Inferior parietal cortex (tissue), 1 donor: ENCODE measurements around the gene PROSER3.

Experiments
- DNase-seq: peaks from one replicate; pipeline ENCODE4 v3.0.0-alpha.2; 2016; ENCODE audit errors: extremely low spot score

Gene PROSER3

DNA sequence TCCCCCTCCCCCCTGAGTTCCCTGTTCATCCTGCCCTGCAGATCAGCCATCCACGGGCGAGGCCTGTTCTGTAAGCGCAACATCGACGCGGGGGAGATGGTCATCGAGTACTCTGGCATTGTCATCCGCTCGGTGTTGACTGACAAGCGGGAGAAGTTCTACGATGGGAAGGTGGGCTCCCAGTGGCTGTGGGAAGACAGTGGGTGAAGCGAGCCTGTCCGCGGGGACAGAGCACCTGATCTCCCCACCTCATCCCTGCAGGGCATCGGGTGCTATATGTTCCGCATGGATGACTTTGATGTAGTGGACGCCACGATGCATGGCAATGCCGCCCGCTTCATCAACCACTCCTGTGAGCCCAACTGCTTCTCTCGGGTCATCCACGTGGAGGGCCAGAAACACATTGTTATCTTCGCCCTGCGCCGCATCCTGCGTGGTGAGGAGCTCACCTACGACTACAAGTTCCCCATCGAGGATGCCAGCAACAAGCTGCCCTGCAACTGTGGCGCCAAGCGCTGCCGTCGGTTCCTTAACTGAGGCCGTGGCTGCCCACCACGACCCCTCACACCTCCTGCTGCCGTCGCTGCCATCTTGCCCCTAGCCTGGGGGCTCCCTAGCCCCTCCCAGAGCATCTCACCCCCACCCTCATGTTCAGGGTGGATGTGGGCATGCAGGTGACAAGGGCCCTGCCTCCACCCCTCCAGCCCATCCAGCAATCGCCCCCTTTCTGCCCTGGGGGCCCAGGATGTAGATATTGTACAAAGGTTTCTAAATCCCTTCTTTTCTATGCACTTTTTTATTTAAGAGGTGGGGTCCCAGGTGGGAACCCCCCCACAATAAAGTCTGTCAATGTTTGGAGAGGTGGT is 19.7 kb upstream of the PROSER3 start:
- no peak for DNase-seq

DNA sequence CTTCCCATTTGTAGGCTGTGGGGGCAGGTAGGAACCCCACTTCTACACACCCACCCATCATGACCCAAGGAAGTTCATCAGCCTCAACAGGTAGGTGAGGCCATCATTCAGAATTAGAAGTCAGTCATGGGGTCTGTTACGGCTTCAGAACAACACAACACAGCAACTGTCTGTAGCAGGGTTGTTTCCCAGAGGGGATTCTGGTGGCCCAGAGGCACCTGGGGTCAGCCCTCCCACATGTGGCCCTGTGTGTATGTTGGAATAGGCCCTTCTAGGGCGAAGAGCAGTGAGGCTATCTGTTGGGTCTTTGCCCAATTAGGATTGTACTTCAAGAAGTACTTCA is 19.1 kb upstream of the PROSER3 start:
- DNase-seq, result no peak

DNA sequence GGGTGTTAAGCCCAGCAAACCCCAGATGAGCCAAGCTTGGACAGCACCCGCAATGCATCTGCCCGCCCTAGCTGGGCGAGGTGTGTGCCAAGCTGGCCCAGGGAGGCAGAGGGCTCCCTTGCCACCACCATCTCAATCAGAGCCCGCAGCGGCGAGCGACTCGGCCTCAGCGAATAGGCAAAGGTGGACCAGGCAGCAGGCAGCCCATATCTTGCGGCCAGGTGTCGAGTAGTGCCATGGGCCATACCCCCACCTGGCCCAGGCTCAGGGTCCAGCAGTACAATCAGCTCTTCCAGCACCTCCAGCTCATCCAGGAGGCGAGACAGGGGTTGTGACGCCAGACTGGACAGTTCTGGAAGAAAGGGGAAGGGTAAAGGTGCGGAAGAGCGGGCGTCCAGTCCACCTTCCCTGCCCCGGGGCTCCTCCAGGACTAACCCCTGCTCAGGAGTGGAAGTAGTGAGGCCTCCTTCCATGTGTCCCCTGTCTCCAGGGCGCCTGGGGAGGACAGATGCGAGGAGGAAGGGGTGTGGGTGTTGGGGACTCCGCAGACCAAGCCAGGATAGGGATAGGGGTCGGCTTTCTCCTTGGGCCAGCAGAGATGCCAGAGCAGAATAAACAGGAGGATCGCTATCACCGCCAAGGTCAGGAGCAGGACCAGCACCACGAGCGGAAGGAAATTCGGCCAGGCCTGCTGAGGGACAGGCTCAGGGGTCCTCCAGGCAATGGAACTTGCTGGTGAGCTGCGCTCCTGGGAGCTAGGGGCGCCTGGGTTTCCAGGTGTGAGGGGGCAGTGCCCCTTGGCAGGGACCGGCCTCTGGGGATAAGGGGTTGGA is 18.5 kb upstream of the PROSER3 start:
- DNase-seq, result no peak

DNA sequence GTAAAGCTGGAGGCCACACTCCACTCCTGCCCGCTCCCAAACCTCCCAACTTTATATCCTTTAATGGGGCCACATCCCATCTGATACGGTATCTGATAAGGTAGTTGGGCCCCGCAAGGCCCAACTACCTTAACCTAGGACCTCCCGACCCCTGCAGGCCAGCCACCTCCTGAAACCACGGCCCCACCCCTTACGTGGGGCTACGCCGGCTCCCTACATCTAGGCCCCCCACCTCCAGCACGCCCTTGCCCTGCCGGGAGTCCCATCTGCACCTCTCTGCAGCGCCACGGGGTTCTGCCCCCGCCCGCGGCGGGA is 17.9 kb upstream of the PROSER3 start:
- no peak for DNase-seq

DNA sequence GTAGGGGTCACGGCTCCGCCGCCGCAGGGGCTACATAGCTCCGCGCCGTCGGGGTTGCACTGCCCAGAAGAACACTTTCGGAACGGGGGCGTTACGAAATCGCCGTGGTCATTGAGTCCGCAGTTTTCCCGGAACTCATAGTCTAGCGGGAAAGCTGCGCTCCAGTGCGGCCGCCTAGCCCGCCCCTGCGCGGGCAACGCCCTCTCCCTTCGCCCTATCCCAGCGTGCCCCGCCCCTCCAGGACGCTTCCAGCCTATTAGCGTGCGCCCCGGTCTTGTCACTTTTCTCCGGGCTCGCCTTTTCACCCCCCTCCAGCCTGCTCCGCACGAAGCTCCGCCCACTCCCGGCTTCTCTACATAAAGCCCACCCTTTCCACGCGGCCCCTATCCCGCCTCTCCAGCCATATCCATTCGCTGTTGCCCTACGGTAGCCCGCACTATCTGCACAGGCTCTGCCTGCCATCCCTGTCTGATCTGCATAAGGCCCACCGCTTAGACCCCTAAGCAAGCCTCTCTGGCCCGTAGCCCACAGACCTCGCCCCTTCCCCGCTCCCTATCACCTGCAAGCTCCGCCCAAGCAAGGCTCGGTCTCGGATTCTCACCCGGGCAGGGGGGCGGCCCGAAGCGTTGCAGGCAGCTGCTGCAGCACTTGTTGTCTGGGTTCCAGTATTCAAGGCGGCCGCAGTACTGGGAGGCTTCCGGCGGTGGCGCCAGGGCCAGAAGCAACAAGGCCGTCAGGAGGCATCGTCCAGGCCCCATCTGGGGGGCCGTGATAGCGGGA is 17.4 kb upstream of the PROSER3 start:
- DNase-seq, result peak; percentile 96

DNA sequence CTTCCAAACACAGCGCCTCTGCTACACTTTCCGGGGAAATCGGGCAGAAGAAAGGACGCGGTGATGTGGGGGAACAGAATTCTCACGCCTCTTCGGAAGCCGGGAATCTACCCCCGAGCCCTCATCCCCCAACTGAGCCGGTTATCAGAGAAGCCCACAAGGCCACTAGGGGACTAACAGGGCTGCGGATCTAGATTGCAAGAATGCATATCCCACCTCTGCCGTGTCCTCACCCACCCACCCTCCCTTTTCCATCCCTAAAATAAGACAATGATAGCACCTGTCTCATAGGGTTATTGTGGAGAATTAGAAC is 16.8 kb upstream of the PROSER3 start:
- DNase-seq, result no peak

DNA sequence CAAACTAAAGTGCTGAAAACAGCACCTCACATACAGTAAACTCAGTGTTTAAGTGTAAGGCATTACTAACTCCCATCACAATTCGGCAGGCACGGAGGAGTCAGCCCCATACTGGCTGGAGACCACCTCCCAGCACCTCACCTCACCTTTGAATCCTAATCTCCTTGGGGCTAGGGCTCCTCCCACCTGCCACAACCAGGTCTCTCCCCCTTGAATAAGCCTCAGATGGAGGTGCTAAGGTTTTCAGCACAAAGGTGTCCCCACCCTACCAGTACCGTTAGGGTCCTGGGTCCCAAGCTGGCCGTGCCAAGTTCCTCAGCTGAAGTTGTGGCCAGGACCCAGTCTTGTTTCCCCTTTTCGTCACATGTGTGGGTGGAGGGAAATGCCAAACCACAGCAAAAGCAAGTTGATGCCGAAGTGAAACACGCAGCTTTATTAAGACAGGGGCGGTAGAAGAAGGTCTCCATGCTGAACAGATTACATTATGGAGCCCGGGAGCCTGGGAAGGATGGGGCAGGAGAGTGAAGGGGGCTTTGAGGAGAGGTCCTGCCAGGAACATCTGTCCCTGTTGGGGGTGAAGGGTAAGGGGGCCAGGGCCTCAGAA is 15.8 kb upstream of the PROSER3 start, which contains the start of gene IGFLR1:
TSS of gene IGFLR1 (minus strand) at position 332 of the 604 bp plus-strand sequence. CDS start 1,272 bp downstream, outside the sequence.
- no peak for DNase-seq

DNA sequence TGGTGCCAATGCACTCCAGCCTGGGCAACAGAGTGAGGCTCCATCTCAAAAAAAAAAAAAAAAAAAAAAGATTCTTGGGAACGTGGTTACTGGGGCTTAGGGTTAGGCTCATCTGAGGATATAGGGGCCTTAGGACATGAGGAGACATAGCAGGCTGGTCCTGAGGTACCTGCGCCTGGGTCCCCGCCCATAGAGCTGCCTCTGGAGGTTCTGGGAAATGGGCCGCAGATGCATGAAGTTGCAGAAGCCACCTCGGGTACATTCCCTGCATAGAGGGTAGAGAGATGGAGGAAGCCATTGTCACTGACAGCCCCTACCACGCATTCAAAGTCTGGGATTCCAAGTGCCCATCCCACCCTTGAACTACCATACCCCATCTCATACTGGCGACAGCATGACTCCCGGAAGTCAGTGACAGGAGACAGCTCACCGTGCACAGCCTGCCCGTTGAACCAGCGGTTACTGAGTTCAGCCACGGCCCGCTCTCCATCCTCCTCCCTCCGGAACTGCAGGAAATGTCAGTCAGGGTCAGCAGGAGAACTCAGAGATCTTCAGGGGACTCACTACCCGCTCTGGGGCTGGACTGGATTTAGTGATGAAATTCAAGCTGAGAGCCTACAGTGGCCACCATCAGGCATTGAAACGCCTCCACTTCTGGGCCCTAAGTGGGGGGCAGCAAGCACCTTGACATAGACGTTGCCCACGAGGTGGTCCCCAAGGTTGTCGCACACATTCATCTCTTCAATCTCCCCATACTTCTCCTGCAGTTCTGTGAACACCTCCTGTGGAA is 14.1 kb upstream of the PROSER3 start:
- DNase-seq, result no peak

DNA sequence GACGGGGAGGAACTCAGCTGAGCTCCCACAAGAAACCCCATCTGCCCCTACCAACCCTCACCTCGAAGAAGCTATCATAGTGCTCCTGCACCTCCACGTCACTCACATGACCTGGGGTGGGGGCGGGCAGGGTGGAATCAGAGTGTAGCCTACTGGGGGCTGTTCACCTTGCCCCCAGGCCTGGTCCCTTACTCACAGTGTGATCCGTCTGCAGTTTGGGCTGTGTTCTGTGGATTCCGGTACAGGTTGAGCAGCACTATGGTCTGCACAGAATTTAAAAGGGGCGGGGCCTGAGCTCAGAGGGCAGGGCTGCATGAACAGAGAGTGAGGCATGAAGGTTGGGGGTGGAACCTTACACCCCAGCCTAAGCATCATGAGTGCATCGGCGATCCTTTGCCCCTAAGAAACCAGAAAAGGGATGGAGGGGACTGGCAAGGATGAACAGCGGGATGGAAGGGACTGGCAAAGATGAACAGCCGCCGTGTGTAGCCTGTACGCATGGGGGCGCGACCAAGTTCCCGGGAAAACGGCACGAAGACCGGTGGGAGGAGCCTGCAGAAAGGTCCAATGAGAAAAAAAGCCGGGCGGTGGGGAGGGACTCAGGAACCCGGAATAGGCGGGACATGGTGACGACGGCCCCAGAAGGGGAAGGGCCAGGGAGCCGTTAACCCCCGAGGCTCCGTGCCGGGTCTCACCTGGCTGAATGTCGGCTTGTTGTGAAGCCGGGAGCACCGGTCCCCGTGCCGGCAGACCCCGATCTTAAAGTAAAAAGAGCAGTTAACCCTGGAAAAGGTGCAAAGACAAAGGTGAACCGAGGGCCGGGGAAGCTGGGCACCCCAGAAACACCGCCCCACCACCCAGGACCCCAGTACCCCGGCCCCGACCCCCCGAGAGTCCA is 13.3 kb upstream of the PROSER3 start:
- DNase-seq, result peak; percentile 95

DNA sequence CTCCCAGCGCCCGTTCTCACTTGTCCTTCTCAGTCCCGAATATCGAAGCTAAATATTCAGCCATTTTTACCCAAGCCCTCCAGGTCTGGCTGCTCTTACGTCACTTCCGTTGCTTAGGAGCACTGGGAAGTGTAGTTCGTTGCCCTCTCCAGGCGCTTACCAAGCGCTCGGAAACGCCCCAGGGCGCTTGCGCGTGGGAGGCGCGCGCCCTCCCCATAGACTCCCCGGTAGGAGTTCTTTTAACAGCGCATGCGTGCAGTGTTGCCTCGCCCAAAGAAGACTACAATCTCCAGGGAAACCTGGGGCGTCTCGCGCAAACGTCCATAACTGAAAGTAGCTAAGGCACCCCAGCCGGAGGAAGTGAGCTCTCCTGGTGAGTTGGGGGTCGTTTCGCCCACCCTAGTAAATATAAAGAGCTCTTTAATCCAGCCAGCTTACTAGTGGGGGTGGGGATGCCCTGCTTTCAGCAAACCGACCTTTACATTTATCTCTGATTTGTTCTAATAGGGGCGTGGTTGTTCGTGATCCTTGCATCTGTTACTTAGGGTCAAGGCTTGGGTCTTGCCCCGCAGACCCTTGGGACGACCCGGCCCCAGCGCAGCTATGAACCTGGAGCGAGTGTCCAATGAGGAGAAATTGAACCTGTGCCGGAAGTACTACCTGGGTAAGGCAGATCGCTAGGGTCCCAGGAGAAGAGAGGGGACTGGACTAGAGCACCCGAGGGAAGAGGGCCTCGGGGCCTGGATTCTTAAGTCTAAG is 12.5 kb upstream of the PROSER3 start, which contains the start of the genes PSENEN and U2AF1L4:
TSS of gene PSENEN (plus strand) at position 324 of the 759 bp plus-strand sequence. CDS start at position 604, 280 bp downstream.
TSS of gene U2AF1L4 (minus strand) at position 91 of the 759 bp plus-strand sequence. CDS start at position 64, 27 bp downstream.
- peak; percentile 100 for DNase-seq

DNA sequence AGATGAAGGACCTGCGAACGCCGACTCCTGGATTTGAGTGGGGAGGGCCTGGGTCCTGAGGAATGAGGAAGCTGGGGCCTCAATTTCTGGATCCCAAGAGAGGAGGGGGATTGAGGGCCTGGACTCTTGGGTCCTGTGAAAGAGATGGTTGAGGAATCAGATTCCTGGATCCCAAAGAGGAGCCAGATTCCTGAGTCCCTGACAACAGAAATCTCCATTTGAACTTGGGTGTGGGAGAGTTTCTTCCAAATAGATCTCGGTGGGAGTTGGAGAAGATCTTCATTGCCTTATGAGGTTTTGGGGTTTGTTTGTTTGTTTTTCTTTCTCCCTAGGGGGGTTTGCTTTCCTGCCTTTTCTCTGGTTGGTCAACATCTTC is 11.9 kb upstream of the PROSER3 start:
- DNase-seq, result no peak

DNA sequence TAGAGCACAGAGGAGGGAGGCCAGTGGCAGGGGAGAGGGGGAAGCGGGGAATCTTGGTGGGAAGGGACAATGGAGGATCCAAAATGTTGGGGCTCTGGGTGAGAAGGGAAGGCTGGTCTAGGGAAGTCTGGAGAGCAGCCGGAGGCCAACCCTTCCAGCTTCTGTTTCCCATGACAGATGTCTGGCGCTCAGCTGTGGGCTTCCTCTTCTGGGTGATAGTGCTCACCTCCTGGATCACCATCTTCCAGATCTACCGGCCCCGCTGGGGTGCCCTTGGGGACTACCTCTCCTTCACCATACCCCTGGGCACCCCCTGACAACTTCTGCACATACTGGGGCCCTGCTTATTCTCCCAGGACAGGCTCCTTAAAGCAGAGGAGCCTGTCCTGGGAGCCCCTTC is 11.4 kb upstream of the PROSER3 start:
- DNase-seq, result no peak

DNA sequence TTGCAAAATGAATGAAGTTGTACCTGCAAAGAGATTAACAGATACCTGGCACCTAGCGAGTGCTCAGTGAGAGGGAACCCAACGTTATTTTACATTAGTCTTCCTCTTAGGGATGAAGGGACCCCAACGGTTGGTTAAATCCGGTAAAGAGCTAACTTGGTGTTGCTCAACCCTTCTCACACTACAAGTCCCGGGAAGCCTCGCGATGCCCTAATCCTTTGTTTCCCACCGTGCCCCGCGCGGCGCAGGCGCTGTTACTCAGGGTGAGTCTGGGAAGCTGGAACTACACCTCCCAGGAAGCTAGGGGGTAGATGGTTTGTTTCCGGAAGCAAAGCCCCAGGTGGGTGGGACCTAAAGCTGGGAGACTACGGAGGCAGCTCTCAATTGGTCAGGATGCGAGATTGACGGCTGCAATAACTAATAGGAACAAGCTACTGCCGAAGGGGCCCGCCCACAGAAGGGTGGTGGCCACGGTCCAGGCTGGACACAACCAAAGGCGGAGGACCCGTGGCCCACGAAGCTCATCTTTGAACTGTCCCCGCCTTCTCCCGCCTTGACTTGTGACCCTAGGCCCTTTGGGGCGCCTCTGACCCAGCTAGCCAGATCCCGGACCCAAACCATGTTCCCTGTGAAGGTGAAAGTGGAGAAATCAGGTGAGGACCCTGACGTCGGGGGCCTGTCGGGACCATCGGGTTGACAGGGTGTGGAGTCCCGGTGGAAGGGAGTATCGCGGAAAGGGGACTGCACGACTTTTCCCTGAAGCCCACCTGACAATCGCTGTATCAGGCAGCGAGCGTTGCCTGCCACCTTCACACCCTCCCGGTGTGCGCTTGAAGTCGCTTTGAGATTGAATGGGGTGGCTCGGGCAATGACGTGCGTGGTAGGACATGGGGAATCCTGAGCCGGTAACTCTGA is 9.6 kb upstream of the PROSER3 start, which contains the start of gene LIN37:
TSS of gene LIN37 (plus strand) at position 471 of the 915 bp plus-strand sequence. CDS start at position 620, 149 bp downstream.
- DNase-seq, result peak; percentile 100

DNA sequence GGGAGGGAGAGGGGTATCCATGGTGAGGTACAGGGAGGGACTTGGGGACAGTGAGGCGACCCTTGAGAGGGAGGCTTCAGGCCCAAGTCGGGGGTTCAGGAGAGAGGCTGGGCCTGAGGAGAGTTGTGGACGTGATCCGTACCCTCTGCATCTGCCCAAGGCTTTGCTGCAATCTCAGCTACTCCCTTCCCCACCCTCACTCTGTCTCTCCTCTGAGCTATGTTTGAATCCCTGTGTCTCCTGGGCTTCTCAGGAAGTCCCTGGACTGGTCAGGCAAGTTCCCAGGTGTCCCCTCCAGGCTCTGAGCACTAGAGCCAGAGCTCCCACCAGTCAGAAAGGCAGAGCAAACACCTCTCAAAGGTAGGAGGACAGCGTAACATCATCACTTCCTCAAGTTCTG is 7.8 kb upstream of the PROSER3 start:
- no peak for DNase-seq

DNA sequence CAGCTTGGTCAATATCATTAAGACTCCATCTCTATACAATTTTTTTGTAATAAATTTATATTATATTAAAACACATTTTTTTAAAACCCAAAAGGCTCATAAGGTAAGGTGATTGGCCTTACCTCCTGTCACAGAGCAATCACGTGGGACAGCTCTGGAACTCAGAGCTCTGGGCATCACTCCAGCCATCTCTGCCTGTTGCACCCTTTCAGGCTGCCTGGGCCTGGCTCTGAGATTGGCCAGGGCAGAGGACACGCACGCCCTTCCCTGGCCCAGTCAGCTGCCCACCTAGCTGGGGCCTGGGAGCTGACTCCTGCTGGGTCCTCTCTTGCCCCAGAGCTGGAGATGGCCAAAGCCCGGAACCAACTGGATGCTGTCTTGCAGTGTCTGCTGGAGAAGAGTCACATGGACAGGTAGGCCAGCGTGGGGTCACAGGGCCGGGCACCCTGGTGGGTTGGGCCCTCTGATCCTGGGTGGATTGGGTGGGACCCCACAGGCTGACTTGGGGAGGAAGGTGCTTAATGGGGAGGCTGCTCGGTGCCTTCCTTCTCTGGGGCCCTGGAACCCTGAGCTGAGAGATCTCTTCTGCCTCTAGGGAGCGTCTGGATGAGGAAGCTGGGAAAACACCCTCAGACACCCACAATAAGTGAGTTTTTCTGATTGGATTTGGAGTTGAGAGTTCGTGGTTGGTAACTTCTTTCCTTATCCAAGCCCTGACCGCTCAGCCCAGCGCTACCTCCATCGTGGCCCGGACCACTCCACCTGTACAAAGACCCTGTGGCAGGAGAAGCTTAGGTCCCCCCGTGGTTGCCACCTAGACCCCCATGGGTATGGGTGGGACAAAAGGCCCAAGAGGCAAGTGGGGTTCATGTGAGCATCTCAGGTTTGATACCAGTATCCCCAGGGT is 5.9 kb upstream of the PROSER3 start:
- DNase-seq, result no peak

DNA sequence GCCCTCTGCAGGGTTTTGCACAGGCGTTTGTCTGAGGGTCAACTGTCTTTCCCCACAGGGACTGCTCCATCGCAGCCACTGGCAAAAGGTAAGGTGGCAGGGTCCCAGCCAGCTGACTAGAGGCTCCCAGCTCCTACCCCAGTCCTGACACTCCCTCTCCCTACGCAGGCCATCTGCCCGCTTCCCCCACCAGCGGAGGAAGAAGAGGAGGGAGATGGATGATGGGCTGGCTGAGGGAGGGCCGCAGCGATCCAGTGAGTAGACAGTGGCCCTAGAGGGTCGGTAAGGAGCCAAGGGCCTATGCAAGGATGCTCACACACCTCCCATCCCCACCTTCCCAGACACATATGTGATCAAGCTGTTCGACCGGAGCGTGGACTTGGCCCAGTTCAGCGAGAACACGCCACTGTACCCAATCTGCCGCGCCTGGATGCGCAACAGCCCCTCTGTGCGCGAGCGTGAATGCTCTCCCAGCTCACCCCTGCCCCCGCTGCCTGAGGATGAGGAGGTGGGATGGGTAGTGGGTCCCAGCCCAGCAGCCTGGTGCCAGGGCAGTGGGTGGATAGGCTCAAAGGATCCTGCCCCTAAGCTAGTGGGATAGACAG is 5.1 kb upstream of the PROSER3 start:
- DNase-seq, result no peak
